ENCODE results near the gene SUN1. TPM values are rescaled to one million over a fixed set of nuclear protein-coding genes. Genes with fewer than 3 reads are reported as not detected.
"Not testable (repeated sequence)": the region's sequence is repeated elsewhere in the genome, so short reads cannot be mapped to it uniquely, and the experiment has no call there.

The SUN1 gene
- total RNA-seq, 1 donor from 2014 or later: 183 TPM

GRCh38 chr7:908591-909357, 76.5 kb downstream of the SUN1 start:
- H3K9me3 ChIP-seq (replicated peaks); intact Hi-C loops (cut with micrococcal nuclease); H3K36me3 ChIP-seq; H3K4me1 ChIP-seq: not testable (repeated sequence)
- TF ChIP-seq CTCF (IDR thresholded peaks at IDR 0.05; ENCODE audit: borderline replicate concordance): peak; percentile 80
- peaks cover 12% of the 10 kb centered on the region for H3K27me3 ChIP-seq (ENCODE audit: low read depth)
- H3K27ac ChIP-seq (replicated peaks): peak overlapping the region; percentile 47
- peak; percentile 50 for DNase-seq
- H3K4me3 ChIP-seq: peak overlapping the region; percentile 54

DNA sequence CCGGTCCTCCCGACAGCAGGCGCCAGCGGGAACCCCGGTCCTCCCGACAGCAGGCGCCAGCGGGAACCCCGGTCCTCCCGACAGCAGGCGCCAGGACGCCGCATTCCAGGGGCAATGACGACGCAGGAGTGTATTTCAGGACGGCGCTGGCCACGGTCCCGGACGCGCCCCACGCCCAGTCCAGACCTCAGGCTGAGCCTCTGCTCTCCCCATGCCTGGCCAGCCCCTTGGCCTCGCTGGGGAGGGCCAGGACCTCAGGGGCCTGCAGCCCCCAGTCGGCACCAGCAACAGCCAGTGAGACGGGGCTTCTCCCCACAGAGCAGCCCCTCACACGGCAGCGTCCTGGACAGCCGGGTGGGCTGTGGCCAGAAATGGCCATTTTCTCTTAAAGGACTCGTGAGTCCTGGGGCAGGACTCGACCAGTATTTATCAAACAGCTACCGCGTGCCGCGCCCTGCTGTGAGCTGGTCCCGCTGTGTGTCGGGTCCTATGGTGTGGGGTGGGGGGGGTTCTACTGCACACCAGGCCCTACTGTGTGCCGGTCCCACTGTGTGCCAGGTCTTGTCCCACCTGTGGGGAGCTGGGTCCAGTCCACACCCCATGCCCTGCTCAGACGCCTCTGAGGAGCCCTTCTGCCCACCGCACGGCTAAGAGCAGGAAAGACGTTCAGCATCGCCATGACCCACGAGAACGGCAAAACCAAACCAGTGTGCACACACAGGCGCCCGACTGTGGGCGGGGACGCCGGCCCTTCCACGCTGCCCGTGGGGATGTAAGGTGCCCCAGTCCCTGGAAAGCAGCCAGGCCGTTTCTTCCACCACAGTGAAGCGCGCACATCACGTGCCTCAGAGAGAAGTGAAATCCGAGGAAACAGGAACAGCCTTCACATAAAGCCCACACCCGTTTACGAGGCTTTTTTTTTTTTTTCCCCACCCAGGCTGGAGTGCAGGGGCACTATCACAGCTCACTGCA, 77.4 kb downstream of the SUN1 start:
- H3K27ac ChIP-seq (replicated peaks): peak overlapping the region; percentile 51
- no peaks in the 10 kb centered on the region for H3K9me3 ChIP-seq (replicated peaks)
- no peak for TF ChIP-seq CTCF (IDR thresholded peaks at IDR 0.05; ENCODE audit: borderline replicate concordance)
- H3K27me3 ChIP-seq (ENCODE audit: low read depth): peaks cover 3% of the 10 kb centered on the region
- H3K4me3 ChIP-seq: peak overlapping the region; percentile 54
- intact Hi-C loops (cut with micrococcal nuclease): no loop called here
- peak; percentile 77 for DNase-seq
- H3K4me1 ChIP-seq: peaks cover 3% of the 10 kb centered on the region
- H3K36me3 ChIP-seq: no peaks in the 10 kb centered on the region

GRCh38 chr7:910441-910861, 78.2 kb downstream of the SUN1 start:
- intact Hi-C loops (cut with micrococcal nuclease): no loop called here
- H3K36me3 ChIP-seq: no peaks in the 10 kb centered on the region
- no peak overlapping the region for H3K27ac ChIP-seq (replicated peaks)
- no peak for DNase-seq
- no peak overlapping the region for H3K4me3 ChIP-seq
- peaks cover 2% of the 10 kb centered on the region for H3K27me3 ChIP-seq (ENCODE audit: low read depth)
- no peak for TF ChIP-seq CTCF (IDR thresholded peaks at IDR 0.05; ENCODE audit: borderline replicate concordance)
- H3K4me1 ChIP-seq: peaks cover 3% of the 10 kb centered on the region
- no peaks in the 10 kb centered on the region for H3K9me3 ChIP-seq (replicated peaks)

GRCh38 chr7:910931-911431, 78.7 kb downstream of the SUN1 start:
- H3K9me3 ChIP-seq (replicated peaks): no peaks in the 10 kb centered on the region
- H3K27ac ChIP-seq (replicated peaks): no peak overlapping the region
- peaks cover 3% of the 10 kb centered on the region for H3K27me3 ChIP-seq (ENCODE audit: low read depth)
- intact Hi-C loops (cut with micrococcal nuclease): no loop called here
- peaks cover 3% of the 10 kb centered on the region for H3K4me1 ChIP-seq
- H3K4me3 ChIP-seq: no peak overlapping the region
- DNase-seq: no peak
- H3K36me3 ChIP-seq: no peaks in the 10 kb centered on the region
- TF ChIP-seq CTCF (IDR thresholded peaks at IDR 0.05; ENCODE audit: borderline replicate concordance): no peak

DNA sequence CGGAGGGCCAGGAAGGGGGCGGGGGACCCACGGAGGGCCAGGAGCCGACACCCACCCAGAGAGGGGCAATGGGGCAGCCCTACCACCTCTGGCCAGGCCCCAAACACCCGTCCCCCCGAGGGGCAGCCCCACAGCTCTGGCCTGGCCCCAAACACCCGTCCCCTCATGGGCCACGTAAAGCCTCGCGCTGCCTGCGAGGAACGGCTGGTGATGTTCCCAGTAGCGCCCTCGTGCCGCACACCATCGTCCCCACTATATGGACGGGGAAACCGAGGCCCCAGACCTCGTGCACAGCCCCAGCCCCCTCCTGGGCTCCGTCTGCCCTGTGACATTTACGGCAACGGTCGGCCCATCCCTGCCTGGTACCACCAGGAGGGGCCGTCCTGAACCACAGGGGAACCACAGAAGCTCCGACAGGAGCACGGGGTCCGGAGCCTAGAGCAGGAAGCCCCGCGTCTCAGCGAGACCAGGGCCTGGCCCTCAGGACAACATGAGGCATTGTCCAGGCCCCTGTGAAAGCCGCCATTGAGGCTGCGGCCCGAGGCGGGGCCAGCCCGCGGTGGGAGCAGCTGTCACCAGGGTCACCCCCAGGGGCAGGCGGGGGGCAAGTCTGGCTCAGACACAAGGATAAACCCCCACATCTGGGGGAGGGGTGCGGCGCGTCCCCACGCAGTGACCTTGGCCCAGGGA, 79.7 kb downstream of the SUN1 start:
- Histone ChIP-seq H3K27me3 (ENCODE audit: low read depth) (peaks cover 3% of the 10 kb centered on the region), H3K4me3 (no peak overlapping the region), H3K4me1 (peaks cover 10% of the 10 kb centered on the region), H3K36me3 (no peaks in the 10 kb centered on the region), H3K27ac (replicated peaks) (no peak overlapping the region), H3K9me3 (replicated peaks) (no peaks in the 10 kb centered on the region)
- intact Hi-C loops (cut with micrococcal nuclease): no loop called here
- TF ChIP-seq CTCF (IDR thresholded peaks at IDR 0.05; ENCODE audit: borderline replicate concordance): no peak
- DNase-seq: no peak
